Measurements from ENCODE around the gene FIGNL2.
"Not testable (repeated sequence)": the region's sequence is repeated elsewhere in the genome, so short reads cannot be mapped to it uniquely, and the experiment has no call there.

Gene FIGNL2

GRCh38 chr12:51818086-51818485 is 30.4 kb downstream of the FIGNL2 start:
- no peak for DNase-seq (ENCODE audit: low read depth in 2 of 2)

- no peak for DNase-seq (ENCODE audit: low read depth in 2 of 2)
Measured at GRCh38 chr12:51817027-51817953, 31.2 kb downstream of the FIGNL2 start.

GRCh38 chr12:51815571-51815970 is 32.9 kb downstream of the FIGNL2 start:
- no peak for DNase-seq (ENCODE audit: low read depth in 2 of 2)

DNA sequence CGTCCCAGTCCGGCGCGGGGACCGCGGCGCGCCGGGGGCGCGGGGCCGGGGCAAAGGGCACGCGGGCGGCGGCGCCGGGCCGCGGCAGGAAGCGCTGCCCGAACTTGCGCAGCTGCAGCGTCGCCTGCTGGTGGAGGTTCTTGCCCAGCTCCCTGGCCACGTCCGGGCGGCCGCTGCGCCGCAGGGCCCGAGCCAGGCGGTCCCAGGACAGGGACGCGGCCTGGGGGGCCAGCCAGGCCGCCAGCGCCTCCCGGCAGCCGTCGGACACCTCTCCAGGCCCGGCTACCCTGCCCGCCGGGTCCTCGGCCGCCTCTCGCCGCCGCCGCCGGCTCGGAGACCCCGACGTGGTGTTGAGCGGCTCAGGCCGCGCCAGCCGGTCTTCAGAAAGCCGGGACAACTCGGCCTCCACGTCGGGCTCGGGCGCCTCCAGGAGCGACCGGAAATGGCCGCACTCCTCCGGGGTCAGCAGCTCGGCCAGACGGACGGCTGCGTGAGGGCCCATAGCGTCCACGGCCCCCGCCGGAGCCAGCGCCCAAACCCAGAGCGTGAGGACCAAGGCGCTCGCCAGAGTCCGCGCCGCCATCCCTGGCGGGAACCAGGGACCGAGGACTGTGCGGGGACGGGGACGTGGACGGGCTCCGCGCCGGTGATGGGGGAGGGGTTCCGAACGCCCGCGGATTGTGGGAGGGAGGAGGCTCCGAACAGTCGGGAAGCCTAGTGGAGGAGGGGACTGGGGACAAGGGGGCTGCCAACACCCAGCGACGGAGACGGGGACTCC is 34.0 kb downstream of the FIGNL2 start:
- peak; percentile 18 to 39 for DNase-seq (ENCODE audit: low read depth in 2 of 2)

DNA sequence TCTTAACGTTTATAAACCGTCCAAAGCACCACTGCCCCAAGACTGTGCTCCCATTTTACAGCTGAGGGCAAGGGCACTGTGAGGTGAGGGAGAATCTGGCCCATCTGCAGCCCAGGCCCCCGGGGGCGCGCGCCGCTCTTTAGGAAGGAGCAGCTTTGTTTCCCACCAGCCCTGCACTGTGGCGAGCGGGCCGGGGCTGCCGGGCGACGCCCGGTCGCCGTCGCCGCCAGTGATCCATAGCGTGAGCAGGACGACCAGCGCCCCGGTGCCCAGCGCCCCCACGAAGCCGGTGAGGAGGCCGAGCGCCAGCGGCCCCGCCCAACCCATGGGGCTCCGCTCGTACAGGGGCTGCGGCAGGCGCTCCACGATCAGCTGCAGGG is 34.6 kb downstream of the FIGNL2 start:
- DNase-seq (ENCODE audit: low read depth in 2 of 2), result no peak

DNA sequence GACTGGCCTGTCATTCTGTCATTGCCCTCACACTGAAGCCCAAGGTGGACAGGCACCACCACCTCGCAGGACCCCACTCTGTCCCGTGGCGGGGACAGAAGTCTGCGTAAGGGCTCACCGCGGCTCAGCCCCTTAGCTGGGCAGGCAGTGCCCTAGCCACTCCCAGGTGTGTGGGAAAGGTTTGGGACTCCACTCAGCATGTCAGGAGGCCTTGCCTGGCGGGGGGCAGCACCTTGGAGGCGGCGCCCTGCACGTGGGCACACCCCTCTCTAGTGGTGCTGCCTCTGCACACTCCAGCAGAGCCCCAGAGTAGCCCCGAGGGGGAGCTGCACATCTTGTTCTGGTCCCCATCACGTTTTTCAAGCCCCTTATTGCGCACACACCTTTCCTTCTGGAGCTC is 35.6 kb downstream of the FIGNL2 start:
- DNase-seq (ENCODE audit: low read depth in 2 of 2), result no peak

GRCh38 chr12:51811203-51812202 is 37.0 kb downstream of the FIGNL2 start:
- DNase-seq (ENCODE audit: low read depth in 2 of 2), result no peak

DNA sequence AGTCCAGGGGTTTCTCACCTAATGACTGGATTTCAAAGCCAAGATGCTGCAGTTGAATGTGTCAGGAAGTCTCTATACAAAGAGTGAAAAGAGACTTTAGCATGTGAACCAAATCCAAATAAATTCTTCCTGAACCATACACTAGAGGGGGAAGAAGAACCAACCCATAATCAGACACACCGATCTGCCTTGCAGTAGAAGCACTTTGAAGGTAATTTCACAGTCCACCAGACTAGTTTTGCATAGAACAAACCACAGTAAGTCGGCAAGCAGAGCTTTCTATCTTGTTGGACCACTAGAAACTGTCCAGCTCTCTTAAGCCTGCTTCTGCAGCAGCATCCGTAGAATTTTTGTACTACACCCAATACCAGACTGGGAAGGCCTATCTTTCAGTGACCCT is 39.3 kb downstream of the FIGNL2 start:
- no peak for DNase-seq (ENCODE audit: low read depth in 2 of 2)

GRCh38 chr12:51806896-51807295 is 41.6 kb downstream of the FIGNL2 start:
- DNase-seq (ENCODE audit: low read depth in 2 of 2), result no peak

- DNase-seq (ENCODE audit: low read depth in 2 of 2), result no peak
Measured at GRCh38 chr12:51801027-51801426, 47.5 kb downstream of the FIGNL2 start.

DNA sequence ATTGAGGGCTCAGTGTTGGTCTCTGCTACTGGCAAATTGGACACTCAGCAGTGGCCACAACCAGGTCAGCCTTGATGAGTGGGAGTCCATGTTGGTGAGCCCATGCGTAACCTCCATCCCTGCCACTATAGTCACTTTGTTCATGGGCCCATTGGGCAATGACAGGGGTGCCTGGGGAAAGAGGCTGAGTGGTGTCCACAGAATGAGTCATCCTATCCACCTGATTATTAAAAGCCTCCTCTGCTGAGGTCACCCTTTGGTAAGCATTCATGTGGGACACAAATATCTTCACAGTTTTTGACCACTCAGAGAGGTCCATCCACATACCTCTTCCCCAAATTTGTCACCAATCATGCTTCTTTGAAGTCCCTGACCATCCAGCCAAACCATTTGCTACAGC is 50.0 kb downstream of the FIGNL2 start:
- no peak for DNase-seq (ENCODE audit: low read depth in 2 of 2)

- DNase-seq (ENCODE audit: low read depth in 2 of 2), result not testable (repeated sequence)
Measured at GRCh38 chr12:51798051-51798450, 50.5 kb downstream of the FIGNL2 start.

- no peak for DNase-seq (ENCODE audit: low read depth in 2 of 2)
Measured at GRCh38 chr12:51797301-51797700, 51.2 kb downstream of the FIGNL2 start.

DNA sequence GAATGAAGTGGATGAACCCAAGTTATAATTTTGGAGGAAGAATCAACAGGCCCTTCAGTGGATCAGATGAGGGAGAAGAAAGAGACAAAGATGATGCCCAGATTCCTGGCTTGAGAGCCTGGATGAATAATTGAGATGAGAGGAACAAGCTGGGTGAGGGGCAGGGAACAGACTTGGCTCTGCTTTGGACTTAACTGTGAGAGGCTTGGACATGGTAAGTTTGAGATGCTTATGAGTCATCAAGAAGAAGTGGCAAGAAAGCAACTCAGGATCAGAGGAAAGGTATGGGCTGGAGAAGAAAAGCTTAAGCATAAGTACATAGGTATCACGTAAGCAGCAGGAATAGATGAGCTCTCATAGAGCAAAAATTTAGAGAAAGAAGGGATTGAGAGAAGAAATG is 55.3 kb downstream of the FIGNL2 start:
- DNase-seq (ENCODE audit: low read depth in 2 of 2), result no peak

GRCh38 chr12:51792417-51792816 is 56.1 kb downstream of the FIGNL2 start:
- no peak for DNase-seq (ENCODE audit: low read depth in 2 of 2)

DNA sequence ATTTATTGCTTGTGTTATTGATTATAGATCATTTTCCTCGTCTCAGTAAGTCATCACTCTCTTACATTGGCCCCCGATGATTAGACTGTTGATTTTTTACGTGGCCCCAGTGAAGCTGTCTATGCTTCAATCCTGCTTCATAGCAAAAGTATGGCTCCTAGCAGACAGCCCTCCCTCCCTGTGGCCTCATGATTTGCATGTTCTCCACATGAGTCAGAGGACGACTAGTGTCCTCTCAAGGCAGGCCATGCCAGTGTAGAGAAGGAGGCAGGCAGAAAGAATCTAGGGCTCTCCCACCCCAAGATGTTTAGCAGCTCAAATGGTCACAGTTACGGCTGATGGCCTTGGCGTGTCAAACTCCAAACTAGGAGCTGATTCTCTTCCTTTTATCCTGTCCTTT is 59.6 kb downstream of the FIGNL2 start:
- no peak for DNase-seq (ENCODE audit: low read depth in 2 of 2)

DNA sequence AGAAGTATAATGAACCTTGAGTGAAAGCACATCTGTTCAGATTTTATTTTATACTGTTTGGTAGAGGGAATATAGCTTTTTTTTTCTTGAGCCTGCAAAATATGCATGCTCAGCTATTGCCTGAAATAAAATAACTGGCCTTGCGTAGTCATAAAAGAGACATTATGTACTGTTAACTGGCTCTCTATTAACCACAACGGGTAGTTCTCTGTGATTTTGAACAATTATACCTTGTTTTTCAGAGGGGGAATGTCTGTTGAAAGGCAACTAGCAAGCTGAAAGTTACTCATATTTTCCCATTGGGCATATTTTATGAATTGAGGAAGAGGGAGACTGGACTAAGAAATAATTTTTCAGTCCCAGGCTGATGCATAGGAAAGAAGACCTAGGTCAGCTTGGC is 62.6 kb downstream of the FIGNL2 start:
- no peak for DNase-seq (ENCODE audit: low read depth in 2 of 2)

DNA sequence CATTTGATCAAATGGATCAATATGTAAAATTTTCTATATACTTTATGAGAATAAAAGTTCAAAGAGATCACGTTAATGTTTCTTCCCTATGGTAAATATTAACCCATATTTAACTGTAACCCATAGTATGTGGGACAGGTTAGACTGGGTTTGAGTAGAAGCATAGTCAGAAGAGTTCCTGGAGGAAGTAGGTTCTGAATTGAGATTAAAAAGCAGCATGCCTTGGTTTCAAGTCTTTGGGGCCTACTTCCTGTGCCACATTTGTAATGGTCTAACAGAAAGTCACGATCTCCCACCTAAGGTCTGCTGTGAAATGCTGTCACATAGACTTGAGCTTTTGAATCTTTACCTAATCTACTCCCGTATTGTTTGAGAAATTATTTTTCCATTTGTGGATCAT is 63.8 kb downstream of the FIGNL2 start:
- DNase-seq (ENCODE audit: low read depth in 2 of 2), result no peak

DNA sequence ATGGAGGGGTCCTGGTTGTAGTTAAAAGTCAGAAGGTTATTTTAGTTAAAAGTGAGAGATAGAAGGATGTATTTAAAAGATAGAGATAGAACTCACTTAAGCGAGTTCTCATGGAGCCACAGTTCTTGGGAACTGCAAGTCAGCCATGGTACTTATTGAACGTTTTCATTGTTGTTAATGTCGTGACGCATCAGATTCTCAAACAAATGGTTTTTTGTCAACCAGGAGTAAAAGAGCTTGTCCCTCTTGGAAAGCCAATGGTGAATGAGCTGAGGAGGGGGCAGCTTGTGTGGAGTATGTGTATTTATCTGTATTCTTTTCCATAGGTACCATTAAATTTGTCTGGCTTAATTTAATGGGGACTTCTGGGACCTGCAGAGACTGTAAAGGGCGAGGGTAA is 68.6 kb downstream of the FIGNL2 start:
- no peak for DNase-seq (ENCODE audit: low read depth in 2 of 2)

GRCh38 chr12:51777973-51778372 is 70.5 kb downstream of the FIGNL2 start:
- DNase-seq (ENCODE audit: low read depth in 2 of 2), result no peak

DNA sequence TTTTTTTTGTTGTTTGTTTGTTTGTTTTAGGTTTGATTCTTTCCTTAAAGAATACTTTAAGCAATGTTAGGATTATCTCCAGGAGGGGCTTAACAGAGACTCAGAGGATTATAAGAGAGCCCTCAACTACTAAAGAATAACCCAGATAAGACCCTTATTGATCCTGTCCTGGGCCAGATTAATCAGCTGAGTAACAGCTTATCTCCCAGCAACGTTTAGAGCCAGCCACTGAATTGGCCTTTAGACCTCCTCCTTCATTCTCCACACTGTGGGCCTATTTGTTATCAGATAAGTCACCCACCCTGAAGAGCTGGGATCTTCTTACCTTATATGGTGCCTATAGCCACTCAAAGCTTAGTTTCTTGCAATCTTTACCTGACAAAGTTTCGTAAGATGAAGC is 71.1 kb downstream of the FIGNL2 start:
- no peak for DNase-seq (ENCODE audit: low read depth in 2 of 2)

DNA sequence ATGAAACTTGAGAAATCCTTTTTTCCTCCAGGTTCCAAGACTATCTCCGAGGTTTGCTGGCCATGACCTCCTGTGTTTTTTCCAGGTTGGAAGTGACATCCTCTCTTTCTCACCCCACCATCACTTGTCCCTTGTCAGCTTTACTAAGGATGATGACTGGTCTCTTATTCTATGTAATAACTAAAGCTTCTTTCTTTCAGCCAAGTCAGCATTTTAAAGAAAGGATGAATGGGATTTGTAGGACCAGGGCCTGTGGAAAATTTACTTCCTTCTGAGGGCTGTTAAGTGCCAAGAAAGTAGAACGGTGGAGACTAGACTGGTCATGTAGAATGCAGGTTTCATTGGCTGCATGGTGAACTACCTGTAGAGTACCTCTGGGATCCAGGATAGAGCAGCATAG is 73.6 kb downstream of the FIGNL2 start:
- DNase-seq (ENCODE audit: low read depth in 2 of 2), result no peak

Data from stimulated activated CD4-positive, alpha-beta T cell treated with anti-CD3 and anti-CD28 coated beads, Interleukin-1b, Interleukin-23, amount 100 ng/mL, for 1 hour (primary cell).